HG03064 (cell line): ENCODE data around the gene PRRT1.
"Not testable (repeated sequence)": the region's sequence is repeated elsewhere in the genome, so short reads cannot be mapped to it uniquely, and the experiment has no call there.

Source experiments
- ATAC-seq: cut with Tn5 transposase; IDR thresholded peaks from one replicate; pipeline ENCODE4 v1.9.1; 2021; ENCODE audit warnings: low read depth; ENCODE audit not compliant: unreplicated experiment

Gene PRRT1

GRCh38 chr6:32105433-32105832 is 46.3 kb downstream of the PRRT1 start:
- ATAC-seq, result no peak

- no peak for ATAC-seq
Observed at GRCh38 chr6:32102255-32102654, 49.5 kb downstream of the PRRT1 start.

GRCh38 chr6:32100251-32100650 is 51.5 kb downstream of the PRRT1 start:
- not testable (repeated sequence) for ATAC-seq
